Measurements from ENCODE around the gene RSPO3.

RSPO3 gene

DNA sequence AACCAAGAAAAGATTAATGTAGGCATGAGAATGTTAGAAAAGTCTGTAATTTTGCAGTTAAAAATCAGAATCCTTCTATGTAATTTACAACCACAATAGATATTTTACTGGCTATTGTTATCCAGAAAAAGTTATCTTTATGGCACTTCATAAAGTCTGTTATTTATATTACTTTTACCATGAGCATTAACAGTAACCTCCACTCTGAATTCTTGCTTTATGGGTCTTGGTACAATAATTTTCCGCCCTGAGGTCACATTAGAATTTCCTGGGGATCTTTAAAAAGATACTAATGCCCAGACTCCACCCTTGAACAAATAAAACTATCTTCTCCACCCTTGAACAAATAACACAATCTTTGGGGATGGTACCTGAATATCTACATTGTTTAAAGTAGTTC, 9.6 kb downstream of the RSPO3 start:
- Histone ChIP-seq H3K4me1 (ENCODE audit: control insufficient read depth, insufficient read depth, low read length) (peaks cover 9% of the 10 kb centered on the region; the same call in 1 of the 2 replicates), H3K27ac (ENCODE audit: extremely low read depth, low read depth, low read length) (no peak overlapping the region), H3K36me3 (ENCODE audit: control insufficient read depth in 2 of 2, insufficient read depth in 1 of 2, low read length in 2 of 2) (no peaks in the 10 kb centered on the region), H3K9me3 (ENCODE audit: control insufficient read depth, insufficient read depth, low read depth, low read length) (no peaks in the 10 kb centered on the region), H3K4me3 (ENCODE audit: low read depth, low read length) (no peak overlapping the region)
- CTCF ChIA-PET = no interaction called here
- POLR2A ChIA-PET = no interaction called here
- TF ChIP-seq, protein P1, sequence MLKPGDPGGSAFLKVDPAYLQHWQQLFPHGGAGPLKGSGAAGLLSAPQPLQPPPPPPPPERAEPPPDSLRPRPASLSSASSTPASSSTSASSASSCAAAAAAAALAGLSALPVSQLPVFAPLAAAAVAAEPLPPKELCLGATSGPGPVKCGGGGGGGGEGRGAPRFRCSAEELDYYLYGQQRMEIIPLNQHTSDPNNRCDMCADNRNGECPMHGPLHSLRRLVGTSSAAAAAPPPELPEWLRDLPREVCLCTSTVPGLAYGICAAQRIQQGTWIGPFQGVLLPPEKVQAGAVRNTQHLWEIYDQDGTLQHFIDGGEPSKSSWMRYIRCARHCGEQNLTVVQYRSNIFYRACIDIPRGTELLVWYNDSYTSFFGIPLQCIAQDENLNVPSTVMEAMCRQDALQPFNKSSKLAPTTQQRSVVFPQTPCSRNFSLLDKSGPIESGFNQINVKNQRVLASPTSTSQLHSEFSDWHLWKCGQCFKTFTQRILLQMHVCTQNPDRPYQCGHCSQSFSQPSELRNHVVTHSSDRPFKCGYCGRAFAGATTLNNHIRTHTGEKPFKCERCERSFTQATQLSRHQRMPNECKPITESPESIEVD (tag by site-specific recombination; IDR thresholded peaks at IDR 0.05) = peak; percentile 55
- TF ChIP-seq HOXD13 (CRISPR knock-in tag; IDR thresholded peaks at IDR 0.05; ENCODE audit: borderline replicate concordance) (peak; percentile 68; the same call in 1 of the 2 replicates), ZBTB17 (tag by site-specific recombination; IDR thresholded peaks at IDR 0.05) (no peak), ZNF404 (tag by site-specific recombination; IDR thresholded peaks at IDR 0.05) (no peak)

DNA sequence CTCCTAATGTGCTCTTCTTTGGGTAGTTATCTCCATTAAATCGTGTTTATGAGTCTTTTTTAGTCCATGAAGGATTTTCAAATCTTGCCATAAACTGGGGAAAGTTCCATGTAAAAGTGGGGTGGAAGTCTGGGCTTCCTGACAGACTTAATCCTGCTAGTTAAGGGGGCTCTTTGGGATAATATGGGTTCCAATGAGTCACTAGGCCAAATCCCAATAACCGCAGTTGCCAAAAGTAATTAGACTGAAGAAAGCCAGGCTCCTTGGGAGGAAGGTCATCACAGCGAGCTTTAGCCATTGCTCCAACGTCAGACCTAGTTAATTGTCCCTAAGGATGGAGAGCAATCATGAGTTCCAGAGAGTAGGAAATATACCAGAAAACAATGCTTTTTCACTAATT, 10.8 kb downstream of the RSPO3 start:
- H3K36me3 ChIP-seq (ENCODE audit: control insufficient read depth in 2 of 2, insufficient read depth in 1 of 2, low read length in 2 of 2) = no peaks in the 10 kb centered on the region
- CTCF ChIA-PET = interaction anchor here (0.5 kb wide), 1 partner anchor 9 kb away, joined by 3 read pairs; no protein-coding TSS in a partner anchor
- no peak overlapping the region for H3K27ac ChIP-seq (ENCODE audit: extremely low read depth, low read depth, low read length)
- H3K4me3 ChIP-seq (ENCODE audit: low read depth, low read length) = no peak overlapping the region
- no peaks in the 10 kb centered on the region for H3K9me3 ChIP-seq (ENCODE audit: control insufficient read depth, insufficient read depth, low read depth, low read length)
- H3K4me1 ChIP-seq (ENCODE audit: control insufficient read depth, insufficient read depth, low read length) = peaks cover 9% of the 10 kb centered on the region; the same call in 1 of the 2 replicates
- TF ChIP-seq ZNF404 (tag by site-specific recombination; IDR thresholded peaks at IDR 0.05) = no peak
- no peak for TF ChIP-seq KLF10 (tag by site-specific recombination; IDR thresholded peaks at IDR 0.05)
- no peak for TF ChIP-seq SP3 (tag by site-specific recombination; IDR thresholded peaks at IDR 0.05)
- no peak for TF ChIP-seq ZNF155 (tag by site-specific recombination; IDR thresholded peaks at IDR 0.05)
- TF ChIP-seq ZNF16 (tag by site-specific recombination; IDR thresholded peaks at IDR 0.05; ENCODE audit: low read depth) = no peak
- TF ChIP-seq ZNF548 (tag by site-specific recombination; IDR thresholded peaks at IDR 0.05) = no peak
- TF ChIP-seq, protein P2, sequence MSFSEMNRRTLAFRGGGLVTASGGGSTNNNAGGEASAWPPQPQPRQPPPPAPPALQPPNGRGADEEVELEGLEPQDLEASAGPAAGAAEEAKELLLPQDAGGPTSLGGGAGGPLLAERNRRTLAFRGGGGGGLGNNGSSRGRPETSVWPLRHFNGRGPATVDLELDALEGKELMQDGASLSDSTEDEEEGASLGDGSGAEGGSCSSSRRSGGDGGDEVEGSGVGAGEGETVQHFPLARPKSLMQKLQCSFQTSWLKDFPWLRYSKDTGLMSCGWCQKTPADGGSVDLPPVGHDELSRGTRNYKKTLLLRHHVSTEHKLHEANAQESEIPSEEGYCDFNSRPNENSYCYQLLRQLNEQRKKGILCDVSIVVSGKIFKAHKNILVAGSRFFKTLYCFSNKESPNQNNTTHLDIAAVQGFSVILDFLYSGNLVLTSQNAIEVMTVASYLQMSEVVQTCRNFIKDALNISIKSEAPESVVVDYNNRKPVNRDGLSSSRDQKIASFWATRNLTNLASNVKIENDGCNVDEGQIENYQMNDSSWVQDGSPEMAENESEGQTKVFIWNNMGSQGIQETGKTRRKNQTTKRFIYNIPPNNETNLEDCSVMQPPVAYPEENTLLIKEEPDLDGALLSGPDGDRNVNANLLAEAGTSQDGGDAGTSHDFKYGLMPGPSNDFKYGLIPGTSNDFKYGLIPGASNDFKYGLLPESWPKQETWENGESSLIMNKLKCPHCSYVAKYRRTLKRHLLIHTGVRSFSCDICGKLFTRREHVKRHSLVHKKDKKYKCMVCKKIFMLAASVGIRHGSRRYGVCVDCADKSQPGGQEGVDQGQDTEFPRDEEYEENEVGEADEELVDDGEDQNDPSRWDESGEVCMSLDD (tag by site-specific recombination; IDR thresholded peaks at IDR 0.05) = no peak
- TF ChIP-seq RBAK (tag by site-specific recombination; IDR thresholded peaks at IDR 0.05) = no peak
- no peak for TF ChIP-seq ZNF394 (tag by site-specific recombination; IDR thresholded peaks at IDR 0.05; ENCODE audit: borderline replicate concordance)
- no peak for TF ChIP-seq ZNF560 (tag by site-specific recombination; IDR thresholded peaks at IDR 0.05; ENCODE audit: borderline replicate concordance)
- no peak for TF ChIP-seq SCRT1 (tag by site-specific recombination; IDR thresholded peaks at IDR 0.05; ENCODE audit: borderline replicate concordance)
- no peak for TF ChIP-seq ZNF335 (tag by site-specific recombination; conservative IDR thresholded peaks at IDR 0.05)
- no peak for TF ChIP-seq ZSCAN23 (tag by site-specific recombination; IDR thresholded peaks at IDR 0.05)
- POLR2A ChIA-PET = no interaction called here

DNA sequence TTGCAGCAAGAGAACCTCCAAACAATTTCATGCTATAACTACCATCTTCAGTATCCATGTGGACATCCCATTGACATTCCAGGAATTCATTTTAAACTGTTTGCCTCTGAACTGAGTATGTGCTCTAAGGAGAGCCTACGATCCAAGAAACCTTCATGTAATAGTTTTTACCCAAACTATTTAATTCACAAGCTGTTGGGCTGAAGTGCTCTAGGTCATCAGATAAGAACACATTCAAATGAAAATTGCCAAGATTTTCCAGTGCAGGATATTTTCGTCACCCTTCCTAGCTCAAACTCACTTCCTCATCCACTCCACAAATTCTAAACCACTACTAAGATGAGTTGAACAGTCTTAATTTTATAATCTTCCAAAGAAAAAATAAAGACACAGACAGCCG, 12.8 kb downstream of the RSPO3 start:
- CTCF ChIA-PET = interaction anchor here (1.0 kb wide), 1 partner anchor 11 kb away, joined by 3 read pairs; no protein-coding TSS in a partner anchor
- POLR2A ChIA-PET = no interaction called here
- no peak for TF ChIP-seq ZNF843 (tag by site-specific recombination; IDR thresholded peaks at IDR 0.05)
- TF ChIP-seq TCF7L2 (IDR thresholded peaks at IDR 0.05; ENCODE audit: borderline replicate concordance, low read depth, low read length) = no peak
- 0 out of 2 replicates have a peak, but pooled peaks have one; percentile 8 for TF ChIP-seq TRIM28 (IDR thresholded peaks at IDR 0.05; ENCODE audit: borderline replicate concordance, low read length)

More for the DNA sequence above, 12.8 kb downstream of the RSPO3 start:
- no peaks in the 10 kb centered on the region for H3K9me3 ChIP-seq (ENCODE audit: control insufficient read depth, insufficient read depth, low read depth, low read length)
- no peak overlapping the region for H3K4me3 ChIP-seq (ENCODE audit: low read depth, low read length)
- no peak overlapping the region for H3K27ac ChIP-seq (ENCODE audit: extremely low read depth, low read depth, low read length)
- peaks cover 9% of the 10 kb centered on the region; the same call in 1 of the 2 replicates for H3K4me1 ChIP-seq (ENCODE audit: control insufficient read depth, insufficient read depth, low read length)
- no peaks in the 10 kb centered on the region for H3K36me3 ChIP-seq (ENCODE audit: control insufficient read depth in 2 of 2, insufficient read depth in 1 of 2, low read length in 2 of 2)

Data from HEK293 (cell line).